Effector memory CD8-positive, alpha-beta T cell (primary cell): ENCODE measurements around the gene APIP.

Experiments
- ATAC-seq: fragments of 150-1000 bp; cut with Tn5 transposase; replicated peaks from 2 replicates; pipeline ENCODE4 v1.10.0; 2021; ENCODE audit warnings: mild to moderate bottlenecking, moderate library complexity
- DNase-seq, 3 experiments: peaks; one replicate each; pipeline ENCODE4 v3.0.0; 2021
- H3K27ac Mint-ChIP-seq, 2 donors: one replicate each; pipeline ENCODE4 v1.8.0; 2022; ENCODE audit warnings: mild to moderate bottlenecking in 2 of 2, mixed read lengths in 2 of 2, moderate library complexity in 2 of 2
- H3K27me3 Mint-ChIP-seq, 2 donors: one replicate each; pipeline ENCODE4 v1.8.0; 2022; ENCODE audit warnings: mixed read lengths in 2 of 2
- H3K36me3 Mint-ChIP-seq: one replicate; pipeline ENCODE4 v1.8.0; 2022; ENCODE audit warnings: mild to moderate bottlenecking, moderate library complexity, mixed read lengths; ENCODE audit not compliant: insufficient read depth
- H3K4me1 Mint-ChIP-seq, 2 donors: one replicate each; pipeline ENCODE4 v1.8.0; 2022; ENCODE audit warnings: low read depth in 2 of 2, mixed read lengths in 2 of 2
- H3K4me3 Mint-ChIP-seq, 2 donors: one replicate each; pipeline ENCODE4 v1.8.0; 2022; ENCODE audit warnings: mild to moderate bottlenecking in 2 of 2, mixed read lengths in 2 of 2, moderate library complexity in 2 of 2
- H3K9me3 Mint-ChIP-seq, 2 donors: one replicate each; pipeline ENCODE4 v1.8.0; 2022; ENCODE audit warnings: mixed read lengths in 2 of 2

APIP gene

GRCh38 chr11:34860034-34860433 is 56.1 kb downstream of the APIP start:
- no peak overlapping the region for H3K27ac Mint-ChIP-seq
- no peaks in the 10 kb centered on the region for H3K9me3 Mint-ChIP-seq
- DNase-seq: no peak
- no peaks in the 10 kb centered on the region for H3K4me1 Mint-ChIP-seq
- H3K36me3 Mint-ChIP-seq: no peaks in the 10 kb centered on the region
- ATAC-seq: no peak
- no peak overlapping the region for H3K4me3 Mint-ChIP-seq
- H3K27me3 Mint-ChIP-seq: no peaks in the 10 kb centered on the region

- H3K4me3 Mint-ChIP-seq: no peak overlapping the region
- H3K27me3 Mint-ChIP-seq: no peaks in the 10 kb centered on the region
- H3K4me1 Mint-ChIP-seq: no peaks in the 10 kb centered on the region
- ATAC-seq: no peak
- H3K27ac Mint-ChIP-seq: no peak overlapping the region
- H3K9me3 Mint-ChIP-seq: no peaks in the 10 kb centered on the region
- no peak for DNase-seq
- no peaks in the 10 kb centered on the region for H3K36me3 Mint-ChIP-seq
Measured at GRCh38 chr11:34859496-34859895, 56.7 kb downstream of the APIP start.

DNA sequence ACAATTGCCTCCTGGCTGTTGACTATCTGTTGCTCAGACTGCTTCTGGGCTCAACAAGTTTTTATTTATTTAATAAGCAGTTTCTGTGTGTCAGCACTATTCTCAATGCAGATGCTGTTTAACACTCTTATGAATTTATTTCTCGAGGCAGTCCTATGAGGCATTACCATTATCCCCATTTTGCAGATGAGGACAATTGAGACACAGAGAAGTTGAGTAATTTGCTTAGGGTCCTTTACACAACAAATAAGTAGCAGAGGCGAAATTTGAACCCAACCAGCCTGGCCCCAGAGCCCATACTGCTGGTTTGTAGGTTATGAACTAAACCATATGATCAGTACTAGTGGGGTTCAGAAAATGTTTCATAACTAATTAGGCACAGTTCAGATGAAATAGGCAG is 58.7 kb downstream of the APIP start:
- Mint-ChIP-seq H3K4me1 (no peaks in the 10 kb centered on the region), H3K27me3 (no peaks in the 10 kb centered on the region), H3K36me3 (no peaks in the 10 kb centered on the region), H3K27ac (no peak overlapping the region), H3K9me3 (no peaks in the 10 kb centered on the region), H3K4me3 (no peak overlapping the region)
- DNase-seq (no peak), ATAC-seq (no peak)

DNA sequence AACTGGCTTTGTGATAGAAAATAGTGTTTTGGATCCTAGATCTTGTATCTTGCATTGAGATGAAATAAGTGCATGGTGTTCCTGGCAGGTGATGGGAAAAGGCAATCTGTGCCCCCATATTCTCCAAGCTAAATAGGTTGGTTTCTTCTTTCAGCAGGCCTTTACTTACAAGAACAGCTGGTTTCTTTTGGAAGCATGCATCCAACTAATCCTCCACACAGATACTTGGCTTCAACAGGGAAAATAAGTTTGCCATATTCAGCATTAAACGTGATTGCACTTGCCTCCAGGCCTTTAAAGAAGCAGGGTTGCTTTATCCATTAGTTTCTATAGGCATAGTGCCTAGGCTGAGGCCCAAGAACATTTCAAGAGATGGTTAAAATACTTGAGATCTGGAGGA is 59.9 kb downstream of the APIP start:
- H3K36me3 Mint-ChIP-seq: no peaks in the 10 kb centered on the region
- peaks cover 0 to 5% of the 10 kb centered on the region in 2 donors for H3K27me3 Mint-ChIP-seq
- H3K27ac Mint-ChIP-seq: no peak overlapping the region
- H3K4me3 Mint-ChIP-seq: no peak overlapping the region
- H3K9me3 Mint-ChIP-seq: no peaks in the 10 kb centered on the region
- no peaks in the 10 kb centered on the region for H3K4me1 Mint-ChIP-seq
- no peak for DNase-seq
- ATAC-seq: no peak

- Mint-ChIP-seq H3K36me3 (no peaks in the 10 kb centered on the region), H3K4me1 (no peaks in the 10 kb centered on the region), H3K9me3 (no peaks in the 10 kb centered on the region), H3K4me3 (no peak overlapping the region), H3K27ac (no peak overlapping the region), H3K27me3 (peaks cover 0 to 7% of the 10 kb centered on the region in 2 donors)
- DNase-seq: no peak
- no peak for ATAC-seq
Measured at GRCh38 chr11:34855754-34856095, 60.5 kb downstream of the APIP start.

GRCh38 chr11:34855021-34855753 is 61.0 kb downstream of the APIP start:
- no peak for ATAC-seq
- Mint-ChIP-seq H3K27me3 (peaks cover 0 to 7% of the 10 kb centered on the region in 2 donors), H3K27ac (no peak overlapping the region), H3K4me3 (no peak overlapping the region), H3K4me1 (no peaks in the 10 kb centered on the region), H3K36me3 (no peaks in the 10 kb centered on the region), H3K9me3 (no peaks in the 10 kb centered on the region)
- no peak for DNase-seq

DNA sequence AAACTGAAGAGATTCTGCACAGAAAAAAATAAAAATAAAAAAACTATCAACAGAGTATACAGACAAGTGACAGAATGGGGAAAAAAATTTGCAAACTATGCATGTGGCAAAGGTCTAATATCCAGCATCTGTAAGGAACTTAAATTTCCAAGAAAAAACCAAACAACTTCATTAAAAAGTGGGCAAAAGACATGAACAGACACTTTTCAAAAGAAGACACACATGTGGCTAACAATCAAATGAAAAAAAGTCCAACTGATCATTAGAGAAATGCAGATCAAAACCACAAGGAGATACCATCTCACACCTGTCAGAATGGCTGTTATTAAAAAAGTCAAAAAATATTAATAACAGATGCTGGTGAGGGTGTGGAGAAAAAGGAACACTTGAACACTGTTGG is 64.3 kb downstream of the APIP start:
- H3K9me3 Mint-ChIP-seq: no peaks in the 10 kb centered on the region
- no peak overlapping the region for H3K4me3 Mint-ChIP-seq
- H3K4me1 Mint-ChIP-seq: no peaks in the 10 kb centered on the region
- peak overlapping the region in 1 of 2 donors; percentile 6 for H3K27ac Mint-ChIP-seq
- H3K27me3 Mint-ChIP-seq: peaks cover 9 to 39% of the 10 kb centered on the region in 2 donors
- DNase-seq: no peak
- no peaks in the 10 kb centered on the region for H3K36me3 Mint-ChIP-seq
- no peak for ATAC-seq

- ATAC-seq (no peak), DNase-seq (no peak)
- peaks cover 13 to 43% of the 10 kb centered on the region in 2 donors for H3K27me3 Mint-ChIP-seq
- no peaks in the 10 kb centered on the region for H3K4me1 Mint-ChIP-seq
- no peak overlapping the region for H3K27ac Mint-ChIP-seq
- no peaks in the 10 kb centered on the region for H3K36me3 Mint-ChIP-seq
- no peaks in the 10 kb centered on the region for H3K9me3 Mint-ChIP-seq
- no peak overlapping the region for H3K4me3 Mint-ChIP-seq
Measured at GRCh38 chr11:34850334-34850733, 65.8 kb downstream of the APIP start.

- Mint-ChIP-seq H3K9me3 (no peaks in the 10 kb centered on the region), H3K36me3 (no peaks in the 10 kb centered on the region), H3K4me3 (no peak overlapping the region), H3K27ac (no peak overlapping the region), H3K27me3 (peaks cover 24 to 50% of the 10 kb centered on the region in 2 donors), H3K4me1 (no peaks in the 10 kb centered on the region)
- no peak for ATAC-seq
- no peak for DNase-seq
Measured at GRCh38 chr11:34846467-34846866, 69.7 kb downstream of the APIP start.

- no peaks in the 10 kb centered on the region for H3K36me3 Mint-ChIP-seq
- H3K4me3 Mint-ChIP-seq: no peak overlapping the region
- no peak overlapping the region for H3K27ac Mint-ChIP-seq
Measured at GRCh38 chr11:34844463-34845112, 71.6 kb downstream of the APIP start.

GRCh38 chr11:34843271-34843670 is 72.9 kb downstream of the APIP start:
- DNase-seq (no peak), ATAC-seq (no peak)
- H3K27ac Mint-ChIP-seq: no peak overlapping the region
- no peak overlapping the region for H3K4me3 Mint-ChIP-seq
- no peaks in the 10 kb centered on the region for H3K4me1 Mint-ChIP-seq
- H3K9me3 Mint-ChIP-seq: no peaks in the 10 kb centered on the region
- H3K36me3 Mint-ChIP-seq: no peaks in the 10 kb centered on the region
- peaks cover 34 to 36% of the 10 kb centered on the region in 2 donors for H3K27me3 Mint-ChIP-seq

More at GRCh38 chr11:34844463-34845112, 71.6 kb downstream of the APIP start:
- H3K4me1 Mint-ChIP-seq: no peaks in the 10 kb centered on the region
- H3K27me3 Mint-ChIP-seq: peaks cover 28 to 41% of the 10 kb centered on the region in 2 donors
- H3K9me3 Mint-ChIP-seq: no peaks in the 10 kb centered on the region
- ATAC-seq (no peak), DNase-seq (no peak)

GRCh38 chr11:34840736-34841386 is 75.3 kb downstream of the APIP start:
- no peaks in the 10 kb centered on the region for H3K36me3 Mint-ChIP-seq
- peak; percentile 62 for ATAC-seq

DNA sequence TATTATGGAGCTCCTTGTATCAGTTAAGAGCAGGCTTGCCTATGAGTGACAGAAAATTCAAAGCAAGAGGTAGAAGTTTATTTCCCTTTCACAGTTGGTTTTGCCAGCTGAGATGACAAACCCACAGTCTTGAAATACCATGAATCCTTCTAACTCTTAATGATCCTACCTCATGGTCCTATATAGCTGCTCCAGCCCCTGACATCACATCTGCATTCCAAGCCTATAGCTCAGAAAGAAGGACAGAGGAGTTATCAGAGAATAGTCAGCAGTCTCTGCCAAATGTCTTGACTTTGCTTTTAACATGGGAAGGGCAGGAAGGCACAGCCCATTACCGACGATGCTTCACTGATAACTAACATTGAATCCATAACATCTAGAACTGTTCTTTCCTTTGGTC is 76.2 kb downstream of the APIP start:
- no peaks in the 10 kb centered on the region for H3K36me3 Mint-ChIP-seq
- H3K9me3 Mint-ChIP-seq: no peaks in the 10 kb centered on the region
- no peak overlapping the region for H3K27ac Mint-ChIP-seq
- H3K27me3 Mint-ChIP-seq: peaks cover 49 to 51% of the 10 kb centered on the region in 2 donors
- no peak for DNase-seq
- H3K4me3 Mint-ChIP-seq: no peak overlapping the region
- no peaks in the 10 kb centered on the region for H3K4me1 Mint-ChIP-seq
- no peak for ATAC-seq

More at GRCh38 chr11:34840736-34841386, 75.3 kb downstream of the APIP start:
- H3K4me1 Mint-ChIP-seq: no peaks in the 10 kb centered on the region
- H3K4me3 Mint-ChIP-seq: no peak overlapping the region
- DNase-seq: peak in 2 of 3 experiments; percentile 3 to 23
- H3K27ac Mint-ChIP-seq: no peak overlapping the region
- no peaks in the 10 kb centered on the region for H3K9me3 Mint-ChIP-seq
- peaks cover 42 to 43% of the 10 kb centered on the region in 2 donors for H3K27me3 Mint-ChIP-seq
